Measurements from ENCODE around the gene CASP3.
"Not testable (repeated sequence)": the region's sequence is repeated elsewhere in the genome, so short reads cannot be mapped to it uniquely, and the experiment has no call there.

The CASP3 gene

DNA sequence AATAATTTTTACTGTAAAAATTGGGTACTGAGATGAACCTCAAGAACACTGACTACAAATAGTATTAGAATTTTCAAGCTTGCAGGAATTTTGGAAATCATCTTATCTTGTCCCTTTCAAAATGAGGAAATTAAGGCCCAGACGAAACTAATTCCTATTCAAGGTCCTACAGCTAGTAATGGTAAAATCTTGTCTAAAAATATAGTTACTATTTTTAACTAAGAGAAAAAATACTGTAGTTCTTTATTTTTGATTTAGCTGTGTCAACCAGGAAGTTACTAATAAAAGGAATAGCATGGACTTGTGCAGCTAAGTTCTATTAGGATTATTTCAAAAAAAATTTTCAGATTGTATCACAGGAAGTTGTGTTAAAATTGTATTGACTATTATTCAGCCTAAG, 13.0 kb upstream of the CASP3 start:
- DNase-seq: no peak

DNA sequence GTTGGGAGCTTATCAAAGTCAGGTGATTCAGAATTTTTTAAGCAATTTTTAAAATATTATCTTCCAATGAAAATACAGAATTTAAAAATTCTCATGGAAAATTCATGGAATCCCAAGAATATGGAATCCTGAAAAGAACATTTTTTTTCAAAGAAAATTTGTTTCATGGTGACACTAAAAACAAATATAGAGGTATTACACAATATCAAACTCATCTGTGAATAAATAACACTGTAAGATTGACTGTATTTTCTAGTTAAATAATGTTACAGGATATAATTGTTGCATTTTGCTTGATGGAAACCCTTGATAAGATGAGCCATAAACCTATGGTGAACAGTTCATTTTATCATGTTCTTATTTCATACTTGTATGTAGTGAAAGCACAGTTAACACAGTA, 11.7 kb upstream of the CASP3 start:
- DNase-seq: no peak

DNA sequence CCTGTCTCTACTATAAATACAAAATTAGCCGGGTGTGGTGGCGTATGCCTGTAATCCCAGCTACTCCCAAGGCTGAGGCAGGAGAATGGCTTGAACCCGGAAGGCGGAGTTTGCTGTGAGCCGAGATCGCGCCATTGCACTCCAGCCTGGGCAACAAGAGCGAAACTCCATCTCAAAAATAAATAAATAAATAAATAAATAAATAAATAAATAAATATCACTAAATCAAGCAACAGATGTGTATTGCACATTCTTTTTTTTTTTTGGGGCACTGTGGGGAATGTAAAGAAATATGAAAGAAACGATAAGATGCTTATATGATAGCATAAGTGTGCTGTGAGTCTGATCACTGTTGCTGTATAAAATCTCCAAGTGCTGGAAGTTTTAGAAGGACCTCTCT, 8.6 kb upstream of the CASP3 start:
- not testable (repeated sequence) for DNase-seq

DNA sequence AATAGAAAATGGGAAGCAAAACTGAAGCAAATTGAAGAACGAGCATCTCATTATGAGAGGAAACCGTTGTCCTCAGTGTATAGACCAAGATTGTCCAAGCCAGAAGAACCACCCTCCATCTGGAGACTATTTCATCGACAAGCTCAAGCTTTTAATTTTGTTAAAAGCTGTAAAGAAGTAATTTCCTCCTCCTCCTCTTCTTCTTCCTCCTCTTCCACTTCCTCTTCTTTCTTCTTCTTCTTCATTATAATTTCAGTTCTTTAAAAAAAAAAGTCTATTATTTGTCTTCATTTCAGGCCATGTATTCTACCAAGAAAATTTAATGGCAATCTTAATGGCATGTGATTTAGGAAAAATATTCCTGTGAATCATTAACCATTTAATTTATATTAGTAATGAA, 7.9 kb upstream of the CASP3 start:
- DNase-seq: no peak

- no peak for DNase-seq
Measured at GRCh38 chr4:184655889-184656869, 6.9 kb upstream of the CASP3 start.

- no peak for DNase-seq
Measured at GRCh38 chr4:184653650-184654049, 4.4 kb upstream of the CASP3 start.

DNA sequence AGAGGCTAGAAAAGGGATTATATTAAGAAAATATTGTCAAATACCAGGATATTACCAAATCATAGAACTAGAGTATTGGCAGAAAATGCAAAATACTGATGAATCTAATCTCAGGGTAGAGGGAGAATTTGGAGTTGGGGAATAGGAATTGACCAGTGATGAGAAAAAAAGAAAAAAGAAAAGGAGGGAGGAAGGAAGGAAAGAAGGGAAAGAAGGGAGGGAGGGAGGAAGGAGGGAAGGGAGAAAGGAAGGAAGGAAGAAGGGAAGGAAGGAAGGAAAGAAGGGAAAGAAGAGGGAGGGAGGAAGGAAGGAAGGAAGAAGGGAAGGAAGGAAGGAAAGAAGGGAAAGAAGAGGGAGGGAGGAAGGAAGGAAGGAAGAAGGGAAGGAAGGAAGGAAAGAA, 3.4 kb upstream of the CASP3 start:
- not testable (repeated sequence) for DNase-seq

DNA sequence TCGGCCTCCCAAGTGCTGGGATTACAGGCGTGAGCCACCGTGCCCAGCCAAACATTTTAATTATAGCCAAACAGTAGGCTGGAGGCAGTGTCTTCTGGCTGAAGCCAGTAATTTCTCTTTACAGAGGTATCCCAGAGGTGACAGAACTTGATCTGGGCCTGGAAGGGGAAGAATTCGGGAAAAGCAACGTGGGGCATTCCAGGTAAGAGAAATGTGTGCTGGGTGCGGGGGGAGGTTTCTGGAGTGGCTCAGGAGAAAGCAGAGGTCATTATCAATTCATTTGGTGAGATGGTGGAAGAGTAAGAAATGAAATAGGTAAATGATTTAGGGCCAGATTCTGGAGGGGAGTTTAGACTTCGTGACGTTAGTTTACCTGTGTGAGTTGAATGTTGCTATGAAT, 2.7 kb upstream of the CASP3 start:
- DNase-seq: no peak

- no peak for DNase-seq
Measured at GRCh38 chr4:184649971-184650855, 966 bp upstream of the CASP3 start.

DNA sequence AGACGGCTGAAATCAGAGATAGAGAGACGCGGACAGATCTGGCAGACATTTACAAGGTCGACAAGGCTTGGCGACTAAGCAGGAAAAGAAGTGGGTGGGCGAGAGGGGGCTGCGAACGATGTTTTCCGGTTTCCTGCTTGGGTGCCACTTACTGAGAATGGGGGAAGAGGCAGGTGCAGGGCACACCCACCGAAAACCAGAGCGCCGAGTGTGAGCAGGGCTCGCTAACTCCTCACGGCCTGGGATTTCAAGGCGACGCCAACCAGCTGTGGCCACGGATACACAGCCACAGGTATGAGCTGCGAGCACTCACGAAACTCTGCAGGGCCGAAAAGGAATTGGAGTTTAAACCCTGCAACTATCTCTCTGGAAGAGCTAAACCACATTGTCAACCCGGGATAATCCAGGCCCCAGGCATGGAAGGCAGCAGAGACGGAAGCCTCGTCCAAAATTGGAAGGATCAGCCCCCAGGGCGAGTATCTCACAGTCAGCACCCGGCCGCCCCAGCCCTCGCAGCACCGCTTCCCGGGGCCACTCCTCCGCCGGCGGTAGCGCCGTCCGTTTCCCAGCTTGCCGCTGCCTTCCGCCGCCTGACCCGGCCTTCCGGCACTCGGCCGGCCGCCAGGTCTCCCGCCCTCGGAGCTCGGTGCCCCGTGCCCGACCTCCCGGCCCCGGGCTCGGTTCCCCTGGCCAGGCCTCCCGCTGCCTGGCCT, 778 bp downstream of the CASP3 start:
- DNase-seq: no peak

DNA sequence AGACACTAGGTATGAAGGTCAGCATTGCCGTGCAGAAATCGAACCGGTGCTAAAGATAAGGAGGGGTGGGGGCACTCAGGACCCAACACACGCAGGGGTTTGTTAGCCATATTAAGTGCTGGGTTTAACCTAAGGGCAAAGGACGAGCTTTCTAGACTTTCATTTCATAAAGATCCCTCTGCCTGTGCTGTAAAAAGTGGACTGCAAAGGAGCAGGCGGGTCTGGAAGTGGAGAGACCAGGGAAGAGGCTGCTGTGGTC, 1.3 kb downstream of the CASP3 start:
- DNase-seq: no peak

GRCh38 chr4:184647266-184648053, 1.8 kb downstream of the CASP3 start:
- DNase-seq: no peak

GRCh38 chr4:184645904-184646610, 3.2 kb downstream of the CASP3 start:
- no peak for DNase-seq

DNA sequence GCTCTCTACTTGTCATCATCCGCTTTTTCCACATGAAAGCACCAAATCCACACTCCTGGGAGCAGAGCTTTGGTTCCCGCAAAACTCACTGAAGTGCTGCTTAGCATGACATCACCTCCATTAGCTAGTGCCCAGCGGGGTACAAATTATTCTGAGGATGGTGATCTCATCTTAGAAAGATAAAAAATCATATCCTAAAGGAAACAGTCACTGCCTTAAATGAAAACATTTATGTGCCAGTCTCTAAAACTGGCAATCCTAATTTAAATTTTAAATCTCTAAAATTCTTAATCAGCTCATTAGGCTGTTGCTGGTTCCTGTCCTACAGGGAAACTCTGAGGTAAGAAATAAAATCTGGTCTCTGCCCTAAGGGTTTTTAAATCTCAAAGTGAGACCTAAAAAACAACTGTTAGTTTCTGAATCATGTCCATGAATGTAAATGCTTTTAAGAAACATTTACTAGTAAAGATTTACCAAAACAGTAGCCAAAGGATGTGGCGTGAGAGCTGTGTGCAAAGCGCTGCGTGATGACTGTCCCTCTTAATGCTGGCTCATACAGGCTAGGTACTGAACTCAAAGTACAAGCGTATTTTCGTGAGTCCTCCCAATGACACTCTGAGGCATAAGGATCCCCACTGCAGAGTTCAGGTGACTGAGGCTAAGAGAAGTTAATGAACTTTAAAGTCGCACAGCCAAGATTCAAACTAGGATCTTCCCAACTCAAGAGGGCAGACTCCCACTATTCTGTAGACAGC, 4.5 kb downstream of the CASP3 start:
- no peak for DNase-seq

- DNase-seq: no peak
Measured at GRCh38 chr4:184643731-184644130, 5.5 kb downstream of the CASP3 start.

- DNase-seq: no peak
Measured at GRCh38 chr4:184641451-184641850, 7.8 kb downstream of the CASP3 start.

DNA sequence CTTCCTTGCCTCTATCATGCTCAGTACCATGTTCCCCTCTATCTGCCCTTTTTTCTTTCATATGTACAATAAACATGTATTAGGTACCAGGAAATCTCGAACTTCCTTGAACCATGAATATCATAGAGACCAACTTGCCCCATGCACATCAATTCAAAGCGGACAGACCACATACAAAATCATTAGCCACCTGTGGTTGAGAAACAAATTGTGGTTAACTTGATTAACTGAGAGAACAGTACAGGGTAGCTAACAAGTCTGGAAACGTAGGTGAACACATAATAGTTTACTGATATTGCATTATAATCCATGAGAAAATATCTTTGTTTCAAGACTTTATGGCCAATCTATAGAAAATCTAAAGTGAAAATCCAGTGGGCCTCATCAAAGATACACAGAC, 8.2 kb downstream of the CASP3 start:
- DNase-seq: no peak

DNA sequence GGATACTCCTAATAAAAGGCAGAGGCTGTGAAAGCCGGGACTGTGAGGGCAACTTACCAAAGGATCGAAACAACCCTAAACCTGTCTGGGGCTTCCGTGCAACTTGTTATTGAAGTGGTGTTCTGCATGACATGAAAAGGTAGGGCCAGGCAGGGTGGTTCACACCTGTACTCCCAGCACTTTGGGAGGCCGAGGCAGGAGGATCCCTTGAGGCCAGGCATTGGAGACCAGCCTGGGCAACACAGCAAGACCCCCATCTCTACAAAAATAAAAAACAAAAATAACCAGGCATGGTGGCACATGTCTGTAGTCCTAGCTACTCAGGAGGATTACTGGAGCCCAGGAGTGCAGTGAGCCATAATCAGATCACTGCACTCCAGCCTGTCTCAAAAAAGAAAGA, 12.3 kb downstream of the CASP3 start:
- no peak for DNase-seq

DNA sequence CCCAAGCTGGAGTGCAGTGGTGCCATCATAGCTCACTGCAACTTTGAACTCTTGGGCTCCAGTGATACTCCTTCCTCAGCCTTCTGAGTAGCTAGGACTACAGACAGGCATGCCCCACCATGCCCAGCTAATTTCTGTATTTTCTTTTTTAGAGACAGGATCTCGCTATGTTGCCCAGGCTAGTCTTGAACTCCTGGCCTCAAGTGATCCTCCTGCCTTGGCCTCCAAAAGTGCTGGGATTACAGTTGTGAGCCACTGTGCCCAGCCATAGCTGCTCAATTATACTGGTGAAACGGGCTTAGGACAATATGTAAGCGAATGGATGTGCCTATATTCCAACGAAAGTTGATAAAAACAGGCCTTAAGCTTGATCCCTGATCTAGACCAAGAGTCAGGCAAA, 13.1 kb downstream of the CASP3 start:
- no peak for DNase-seq

DNA sequence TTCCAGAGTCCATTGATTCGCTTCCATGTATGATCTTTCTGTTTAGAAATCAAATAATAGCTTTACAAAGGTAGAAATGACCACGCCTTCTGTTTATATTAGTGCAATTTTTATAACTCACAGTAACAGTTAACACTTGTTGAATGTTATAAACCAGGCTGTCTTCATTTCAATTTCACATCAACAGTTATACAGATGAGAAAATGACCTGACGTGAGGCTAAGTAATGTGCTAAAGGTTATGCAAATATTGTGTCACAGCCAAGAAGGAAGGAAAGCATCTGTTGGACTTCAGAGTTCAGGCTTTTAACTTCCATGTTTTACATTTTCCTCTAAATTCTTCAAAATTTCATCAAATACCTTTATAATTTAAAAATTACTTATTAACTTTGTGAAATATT, 13.9 kb downstream of the CASP3 start:
- no peak for DNase-seq

DNA sequence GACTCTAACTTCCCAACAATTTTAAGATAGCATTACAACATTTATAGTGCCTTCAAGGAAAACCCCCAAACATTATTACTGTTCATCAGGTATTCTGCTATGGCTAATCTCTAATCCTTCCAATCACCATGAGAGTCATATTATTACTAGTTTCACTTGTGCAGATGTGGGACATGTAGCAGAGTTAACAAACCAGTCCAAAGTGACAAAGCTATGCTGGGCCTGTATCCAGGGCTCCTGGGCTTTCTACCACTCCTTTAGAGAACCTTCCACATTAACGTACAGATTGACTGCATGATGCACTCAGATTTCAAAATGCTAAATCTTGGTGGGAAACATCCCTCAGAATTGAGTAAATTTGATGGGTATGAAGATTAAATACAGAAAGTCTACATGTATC, 16.4 kb downstream of the CASP3 start:
- no peak for DNase-seq

Measured in NCI-H524 treated with DMSO at 0.1 percent for 48 hours (cell line).